ENCODE measurements around the gene SERTAD2.

The SERTAD2 gene, protein sequence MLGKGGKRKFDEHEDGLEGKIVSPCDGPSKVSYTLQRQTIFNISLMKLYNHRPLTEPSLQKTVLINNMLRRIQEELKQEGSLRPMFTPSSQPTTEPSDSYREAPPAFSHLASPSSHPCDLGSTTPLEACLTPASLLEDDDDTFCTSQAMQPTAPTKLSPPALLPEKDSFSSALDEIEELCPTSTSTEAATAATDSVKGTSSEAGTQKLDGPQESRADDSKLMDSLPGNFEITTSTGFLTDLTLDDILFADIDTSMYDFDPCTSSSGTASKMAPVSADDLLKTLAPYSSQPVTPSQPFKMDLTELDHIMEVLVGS

DNA sequence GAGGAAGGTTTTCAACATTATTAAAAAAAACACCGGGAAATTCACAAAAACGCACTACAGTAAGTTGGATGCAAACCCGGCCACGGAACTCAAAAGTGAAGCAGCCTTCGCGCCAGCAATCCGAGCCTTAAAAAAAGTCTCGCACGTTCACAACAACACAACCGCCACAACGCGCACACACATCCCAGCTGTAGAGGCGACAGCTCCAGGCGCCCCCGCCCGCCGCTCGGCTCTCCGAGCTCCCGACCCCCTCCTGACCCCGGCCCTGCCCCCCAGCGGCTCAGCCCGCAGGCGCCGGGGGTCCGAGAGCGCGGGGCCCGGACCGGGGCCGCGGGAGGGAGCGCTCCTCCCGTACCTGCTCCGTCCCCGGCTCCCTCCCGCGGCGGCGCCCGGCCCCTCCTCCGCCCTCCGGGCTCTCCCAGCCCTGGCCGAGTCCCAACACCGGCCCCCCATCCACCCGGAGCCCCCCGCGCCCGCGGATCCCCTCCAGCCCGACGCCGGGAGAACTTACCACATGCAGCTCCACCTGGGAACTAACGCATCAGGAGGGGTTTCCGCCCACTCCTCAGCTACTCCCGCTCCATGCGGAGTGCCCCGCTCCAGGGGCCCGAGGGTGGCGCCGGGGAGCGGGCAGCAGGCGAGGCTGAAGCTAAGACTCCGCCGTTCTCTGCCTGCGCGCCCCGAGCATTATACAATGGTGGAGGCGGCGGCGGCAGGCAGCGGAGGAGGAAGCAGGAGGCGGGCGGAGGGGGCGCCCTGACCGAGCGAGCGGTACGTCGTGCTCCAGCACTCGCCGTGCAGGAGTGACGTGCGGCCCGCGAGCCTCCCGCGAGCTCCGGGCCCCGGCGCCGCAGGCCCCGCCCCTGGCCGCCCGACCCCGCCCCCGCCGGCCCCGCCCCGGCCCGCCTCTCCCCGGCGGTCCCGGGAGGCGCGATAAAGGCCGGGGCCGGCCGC, at the start of gene SERTAD2:
Gene SERTAD2 (minus strand): TSS at position 805 of the 954 bp plus-strand sequence. CDS start 17,042 bp downstream, outside the sequence.
- Histone ChIP-seq H3K27me3 (replicated peaks) (no peaks in the 10 kb centered on the region), H3K27ac (peak within 1 kb of the TSS; percentile 82), H3K4me3 (ENCODE audit: low read depth, low read length) (peak within 1 kb of the TSS; percentile 74), H3K36me3 (replicated peaks) (no peaks in the 10 kb centered on the region)
- peak; percentile 72 for DNase-seq
- TF ChIP-seq, protein P1, sequence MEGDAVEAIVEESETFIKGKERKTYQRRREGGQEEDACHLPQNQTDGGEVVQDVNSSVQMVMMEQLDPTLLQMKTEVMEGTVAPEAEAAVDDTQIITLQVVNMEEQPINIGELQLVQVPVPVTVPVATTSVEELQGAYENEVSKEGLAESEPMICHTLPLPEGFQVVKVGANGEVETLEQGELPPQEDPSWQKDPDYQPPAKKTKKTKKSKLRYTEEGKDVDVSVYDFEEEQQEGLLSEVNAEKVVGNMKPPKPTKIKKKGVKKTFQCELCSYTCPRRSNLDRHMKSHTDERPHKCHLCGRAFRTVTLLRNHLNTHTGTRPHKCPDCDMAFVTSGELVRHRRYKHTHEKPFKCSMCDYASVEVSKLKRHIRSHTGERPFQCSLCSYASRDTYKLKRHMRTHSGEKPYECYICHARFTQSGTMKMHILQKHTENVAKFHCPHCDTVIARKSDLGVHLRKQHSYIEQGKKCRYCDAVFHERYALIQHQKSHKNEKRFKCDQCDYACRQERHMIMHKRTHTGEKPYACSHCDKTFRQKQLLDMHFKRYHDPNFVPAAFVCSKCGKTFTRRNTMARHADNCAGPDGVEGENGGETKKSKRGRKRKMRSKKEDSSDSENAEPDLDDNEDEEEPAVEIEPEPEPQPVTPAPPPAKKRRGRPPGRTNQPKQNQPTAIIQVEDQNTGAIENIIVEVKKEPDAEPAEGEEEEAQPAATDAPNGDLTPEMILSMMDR (IDR thresholded peaks at IDR 0.05; ENCODE audit: low read depth, low read length, missing control alignments), result peak; percentile 31
- in situ Hi-C loops (cut with HindIII; ENCODE audit: low pct_ligation_motif_present, low sequenced_read_pairs), result loop anchor here (25.0 kb wide), 1 partner anchor 209 kb away; no protein-coding TSS in a partner anchor

DNA sequence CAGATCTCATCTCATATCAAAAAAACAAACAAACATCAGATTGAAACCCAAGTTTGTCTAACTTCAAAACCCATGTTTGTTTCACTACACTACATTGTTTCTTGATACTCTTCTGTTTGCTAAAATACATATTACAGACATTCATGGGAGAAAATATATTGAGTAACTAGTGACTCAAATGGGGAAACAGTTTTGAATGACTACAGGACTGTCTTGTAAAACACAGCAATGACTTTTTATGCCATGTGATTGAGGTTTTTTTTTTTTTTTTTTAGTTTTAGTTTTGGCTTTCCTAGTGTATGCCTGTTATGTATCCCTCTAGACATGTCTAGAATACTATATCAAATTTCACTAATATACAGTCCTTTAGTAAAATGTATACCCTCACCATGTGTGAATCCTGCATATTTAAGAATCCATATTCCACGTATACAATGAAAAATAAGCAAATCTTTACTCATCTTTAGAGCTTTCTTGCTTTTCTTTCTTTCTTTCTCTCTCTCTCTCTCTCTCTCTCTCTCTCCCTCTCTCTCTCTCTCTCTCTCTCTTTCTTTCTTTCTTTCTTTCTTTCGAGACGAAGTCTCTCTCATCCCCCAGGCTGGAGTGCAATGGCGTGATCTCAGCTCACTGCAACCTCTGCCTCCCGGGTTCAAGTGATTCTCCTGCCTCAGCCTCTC, 46.6 kb upstream of the SERTAD2 start:
- Histone ChIP-seq H3K4me3 (ENCODE audit: low read depth, low read length) (no peak overlapping the region), H3K27ac (no peak overlapping the region), H3K27me3 (replicated peaks) (no peaks in the 10 kb centered on the region), H3K36me3 (replicated peaks) (no peaks in the 10 kb centered on the region)
- in situ Hi-C loops (cut with HindIII; ENCODE audit: low pct_ligation_motif_present, low sequenced_read_pairs), result no loop called here
- no peak for DNase-seq
- TF ChIP-seq, protein P1 (IDR thresholded peaks at IDR 0.05; ENCODE audit: low read depth, low read length, missing control alignments), result no peak

DNA sequence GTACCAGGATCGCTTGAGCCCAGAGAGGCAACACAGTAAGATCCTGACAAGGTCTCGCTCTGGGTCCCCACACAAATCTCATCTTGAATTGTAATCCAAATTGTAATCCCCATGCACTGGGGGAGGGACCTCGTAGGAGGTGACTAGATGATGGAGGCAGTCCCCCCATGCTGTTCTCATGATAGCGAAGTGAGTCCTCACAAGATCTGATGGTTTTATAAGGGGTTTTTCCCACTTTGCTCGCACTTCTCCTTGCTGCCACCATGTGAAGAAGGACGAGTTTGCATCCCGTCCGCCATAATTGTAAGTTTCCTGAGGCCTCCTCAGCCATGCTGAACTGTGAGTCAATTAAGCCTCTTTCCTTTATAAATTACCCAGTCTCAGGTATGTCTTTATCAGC, 46.0 kb upstream of the SERTAD2 start:
- no peak for DNase-seq
- in situ Hi-C loops (cut with HindIII; ENCODE audit: low pct_ligation_motif_present, low sequenced_read_pairs), result no loop called here

DNA sequence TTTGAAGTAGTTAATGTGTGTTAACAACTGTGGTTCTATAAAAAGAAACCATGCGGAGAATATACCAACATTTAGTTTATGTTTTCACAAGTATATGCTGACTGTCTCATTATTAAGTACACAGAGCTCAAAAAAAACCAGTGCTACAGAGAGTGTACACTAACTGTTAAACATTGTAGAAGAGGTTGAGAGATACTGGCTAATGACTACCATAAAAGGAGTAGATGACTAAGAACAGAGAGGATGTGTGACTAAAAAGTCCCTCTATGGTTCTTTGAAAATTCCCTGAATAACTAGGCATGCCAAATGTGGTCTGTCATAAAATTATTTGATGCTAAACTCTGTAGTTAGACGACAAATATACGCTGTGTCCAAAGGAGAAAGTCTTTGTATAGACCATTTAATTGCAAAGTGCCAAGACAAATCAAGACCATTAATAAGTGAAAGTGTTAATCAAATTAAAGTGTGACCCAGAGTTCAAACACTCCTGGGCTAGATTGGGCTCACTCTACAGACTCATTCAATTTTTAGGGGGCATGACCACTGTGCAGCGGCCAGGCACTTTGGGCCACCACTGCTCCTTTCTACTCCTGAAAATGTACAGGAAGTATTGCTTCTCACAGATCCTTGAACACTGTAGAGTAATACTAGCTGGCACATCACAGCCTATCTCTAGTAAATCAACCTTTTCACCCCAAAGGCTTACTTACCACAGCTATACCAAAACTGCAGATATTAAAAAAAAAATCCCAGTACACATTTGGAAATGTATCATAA, 45.1 kb upstream of the SERTAD2 start:
- in situ Hi-C loops (cut with HindIII; ENCODE audit: low pct_ligation_motif_present, low sequenced_read_pairs), result no loop called here
- no peak overlapping the region for H3K4me3 ChIP-seq (ENCODE audit: low read depth, low read length)
- TF ChIP-seq, protein P1 (IDR thresholded peaks at IDR 0.05; ENCODE audit: low read depth, low read length, missing control alignments), result no peak
- DNase-seq, result peak; percentile 45
- H3K27me3 ChIP-seq (replicated peaks), result no peaks in the 10 kb centered on the region
- peak overlapping the region; percentile 78 for H3K27ac ChIP-seq
- H3K36me3 ChIP-seq (replicated peaks), result no peaks in the 10 kb centered on the region

More for the DNA sequence above, 46.0 kb upstream of the SERTAD2 start:
- no peaks in the 10 kb centered on the region for H3K36me3 ChIP-seq (replicated peaks)
- no peak overlapping the region for H3K4me3 ChIP-seq (ENCODE audit: low read depth, low read length)
- peak overlapping the region; percentile 78 for H3K27ac ChIP-seq
- H3K27me3 ChIP-seq (replicated peaks), result no peaks in the 10 kb centered on the region
- TF ChIP-seq, protein P1 (IDR thresholded peaks at IDR 0.05; ENCODE audit: low read depth, low read length, missing control alignments), result peak; percentile 20

DNA sequence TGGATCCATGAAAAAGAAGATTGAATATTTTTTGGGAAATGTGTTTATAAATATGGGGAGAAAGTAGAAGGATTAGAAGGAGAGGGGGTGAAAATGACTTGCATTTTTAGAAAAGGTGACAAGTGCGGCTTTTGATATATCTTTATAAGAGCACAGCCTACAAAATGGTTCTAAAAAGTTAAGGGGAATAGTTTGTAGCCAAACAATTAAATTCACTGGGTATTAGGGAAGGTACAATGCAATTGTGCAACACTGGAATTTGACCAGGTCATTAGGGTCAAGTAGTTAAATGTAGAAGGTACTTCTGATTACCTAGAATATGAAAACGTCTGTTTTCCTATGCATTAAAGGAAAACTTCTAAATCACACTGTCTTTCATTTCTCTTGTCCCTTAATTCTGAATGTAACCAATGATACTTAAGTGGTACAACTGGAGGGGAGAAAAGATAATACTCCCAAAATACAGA, 44.5 kb upstream of the SERTAD2 start:
- Histone ChIP-seq H3K36me3 (replicated peaks) (no peaks in the 10 kb centered on the region), H3K27ac (peak overlapping the region; percentile 78), H3K27me3 (replicated peaks) (no peaks in the 10 kb centered on the region), H3K4me3 (ENCODE audit: low read depth, low read length) (no peak overlapping the region)
- TF ChIP-seq, protein P1 (IDR thresholded peaks at IDR 0.05; ENCODE audit: low read depth, low read length, missing control alignments), result no peak
- DNase-seq, result no peak
- in situ Hi-C loops (cut with HindIII; ENCODE audit: low pct_ligation_motif_present, low sequenced_read_pairs), result no loop called here

All from brain microvascular endothelial cell (primary cell).